NT2/D1 (cell line): Measurements from ENCODE around the gene SBSN.

Experiments
- YY1 ChIP-seq: IDR thresholded peaks from 2 replicates; pipeline ENCODE4 v1.6.1; 2011; ENCODE audit not compliant: insufficient read length, insufficient read depth
- ZNF274 ChIP-seq: IDR thresholded peaks from 2 replicates; pipeline ENCODE4 v1.6.1; 2011; ENCODE audit warnings: mild to moderate bottlenecking, low read depth, low read length

- TF ChIP-seq ZNF274 (no peak), YY1 (no peak)
Observed at GRCh38 chr19:35560271-35560670, 32.2 kb upstream of the SBSN start.
